Smooth muscle cell (in vitro differentiated cells): ENCODE results near the gene POU6F2. TPM values are rescaled to one million over a fixed set of nuclear protein-coding genes. Genes with fewer than 3 reads are reported as not detected.

Experiments
- DNase-seq: peaks from one replicate; lab custom pipeline; 2025; ENCODE audit not compliant: unreplicated experiment; lab: John Stamatoyannopoulos, UW
- H2AFZ ChIP-seq: fragments of 200-600 bp; sonication (generic); 2 replicates; pipeline ENCODE4 v1.6.0; 2016; ENCODE audit warnings: antibody characterized with exemption, low read depth, mild to moderate bottlenecking
- H3F3A ChIP-seq: fragments of 200-600 bp; sonication (generic); 2 replicates; pipeline ENCODE4 v1.6.0; 2017; ENCODE audit warnings: antibody characterized with exemption, low read depth
- H3K27ac ChIP-seq: fragments of 200-600 bp; sonication (generic); 2 replicates; pipeline ENCODE4 v1.5.1; 2016; ENCODE audit warnings: low read depth, mild to moderate bottlenecking
- H3K27me3 ChIP-seq: fragments of 200-600 bp; sonication (generic); 2 replicates; pipeline ENCODE4 v1.6.1; 2016; ENCODE audit warnings: low read depth, mild to moderate bottlenecking
- H3K36me3 ChIP-seq: fragments of 200-600 bp; sonication (generic); 2 replicates; pipeline ENCODE4 v1.5.1; 2016; ENCODE audit warnings: low read depth
- H3K4me1 ChIP-seq: fragments of 200-600 bp; sonication (generic); 2 replicates; pipeline ENCODE4 v1.5.1; 2016; ENCODE audit warnings: low read depth
- H3K4me2 ChIP-seq: fragments of 200-600 bp; sonication (generic); 2 replicates; pipeline ENCODE4 v1.6.0; 2016; ENCODE audit warnings: mild to moderate bottlenecking
- H3K4me3 ChIP-seq: fragments of 200-600 bp; sonication (generic); 2 replicates; pipeline ENCODE4 v1.5.1; 2016; ENCODE audit warnings: mild to moderate bottlenecking
- H3K79me2 ChIP-seq: fragments of 200-600 bp; sonication (generic); 2 replicates; pipeline ENCODE4 v1.6.0; 2016; ENCODE audit warnings: low read depth, mild to moderate bottlenecking
- H3K9ac ChIP-seq: fragments of 200-600 bp; sonication (generic); 2 replicates; pipeline ENCODE4 v1.6.0; 2016; ENCODE audit warnings: low read depth
- H3K9me3 ChIP-seq: fragments of 200-600 bp; sonication (generic); replicated peaks from 2 replicates; pipeline ENCODE4 v1.5.1; 2016; ENCODE audit warnings: low read depth
- H4K20me1 ChIP-seq: fragments of 200-600 bp; sonication (generic); 2 replicates; pipeline ENCODE4 v1.6.0; 2016; ENCODE audit warnings: low read depth
- CTCF ChIP-seq: fragments of 200-600 bp; sonication (generic); IDR thresholded peaks from 2 replicates; pipeline ENCODE4 v1.5.1; 2017; ENCODE audit warnings: borderline replicate concordance, mild to moderate bottlenecking, antibody characterized with exemption; ENCODE audit not compliant: insufficient read depth, poor library complexity, severe bottlenecking
- WGBS: methylation state at CpG from one replicate; pipeline ENCODE4 v1.1.7; 2016; ENCODE audit warnings: low lambda C conversion rate; 5-methylcytosine and 5-hydroxymethylcytosine counted together
- polyA plus RNA-seq: library from polyadenylated mRNA; unstranded; fragments of >200 nt; fragmentation: Nextera tagmentation; extraction: Ambion mirVana; gene quantifications from 2 replicates; pipeline ENCODE4 v1.2.1, GENCODE V29; 2016
- total RNA-seq: library from RNA; depleted of rRNA; stranded (reverse); fragments of >200 nt; gene quantifications from 2 replicates; pipeline ENCODE4 v1.2.3, GENCODE V29; 2014

The POU6F2 gene
- total and polyA plus RNA-seq, 2 experiments from 2014 or later, result 1.2 TPM

GRCh38 chr7:39402034-39402433 lies 424.3 kb downstream of the POU6F2 start:
- H3K27me3 ChIP-seq, result no peaks in the 10 kb centered on the region
- no peak overlapping the region for H2AFZ ChIP-seq
- H4K20me1 ChIP-seq, result no peaks in the 10 kb centered on the region
- no peak overlapping the region for H3K4me2 ChIP-seq
- H3K9ac ChIP-seq, result no peak overlapping the region
- no peak overlapping the region for H3K27ac ChIP-seq
- H3K36me3 ChIP-seq, result no peaks in the 10 kb centered on the region
- DNase-seq, result no peak
- H3K79me2 ChIP-seq, result no peaks in the 10 kb centered on the region
- H3K9me3 ChIP-seq, result no peaks in the 10 kb centered on the region
- H3F3A ChIP-seq, result no peaks in the 10 kb centered on the region
- no peaks in the 10 kb centered on the region for H3K4me1 ChIP-seq
- no peak for TF ChIP-seq CTCF
- H3K4me3 ChIP-seq, result no peak overlapping the region

GRCh38 chr7:39404907-39405306 lies 427.2 kb downstream of the POU6F2 start:
- no peak overlapping the region for H3K4me2 ChIP-seq
- no peaks in the 10 kb centered on the region for H3F3A ChIP-seq
- no peak overlapping the region for H3K9ac ChIP-seq
- H3K79me2 ChIP-seq, result no peaks in the 10 kb centered on the region
- H3K4me3 ChIP-seq, result no peak overlapping the region
- no peaks in the 10 kb centered on the region for H3K4me1 ChIP-seq
- no peaks in the 10 kb centered on the region for H3K36me3 ChIP-seq
- WGBS, result 94% methylated on average over 1 of the region's 1 CpG
- no peak overlapping the region for H3K27ac ChIP-seq
- no peak for DNase-seq
- H3K9me3 ChIP-seq, result no peaks in the 10 kb centered on the region
- H4K20me1 ChIP-seq, result no peaks in the 10 kb centered on the region
- H3K27me3 ChIP-seq, result no peaks in the 10 kb centered on the region
- TF ChIP-seq CTCF, result no peak
- H2AFZ ChIP-seq, result no peak overlapping the region

GRCh38 chr7:39405581-39405980 lies 427.9 kb downstream of the POU6F2 start:
- Histone ChIP-seq H3K27me3 (no peaks in the 10 kb centered on the region), H3K79me2 (no peaks in the 10 kb centered on the region), H3K9ac (no peak overlapping the region), H2AFZ (no peak overlapping the region), H4K20me1 (no peaks in the 10 kb centered on the region), H3F3A (no peaks in the 10 kb centered on the region), H3K4me2 (no peak overlapping the region), H3K27ac (no peak overlapping the region), H3K36me3 (no peaks in the 10 kb centered on the region), H3K4me1 (no peaks in the 10 kb centered on the region), H3K9me3 (no peaks in the 10 kb centered on the region), H3K4me3 (no peak overlapping the region)
- no peak for DNase-seq
- 100% methylated on average over 3 of the region's 3 CpGs for WGBS
- no peak for TF ChIP-seq CTCF

- H3K27me3 ChIP-seq, result no peaks in the 10 kb centered on the region
- H3K9me3 ChIP-seq, result no peaks in the 10 kb centered on the region
- H3K36me3 ChIP-seq, result no peaks in the 10 kb centered on the region
- no peak for DNase-seq
- no peaks in the 10 kb centered on the region for H4K20me1 ChIP-seq
- H3K79me2 ChIP-seq, result no peaks in the 10 kb centered on the region
- no peak for TF ChIP-seq CTCF
- H3K27ac ChIP-seq, result no peak overlapping the region
- no peaks in the 10 kb centered on the region for H3K4me1 ChIP-seq
- H2AFZ ChIP-seq, result no peak overlapping the region
- 90% methylated on average over 10 of the region's 10 CpGs for WGBS
- H3K9ac ChIP-seq, result no peak overlapping the region
- no peak overlapping the region for H3K4me3 ChIP-seq
- H3K4me2 ChIP-seq, result no peak overlapping the region
- no peaks in the 10 kb centered on the region for H3F3A ChIP-seq
Measured at GRCh38 chr7:39406467-39406866, 428.8 kb downstream of the POU6F2 start.
